Chondrocyte (in vitro differentiated cells): ENCODE data around the gene IL23R. TPM values are rescaled to one million over a fixed set of nuclear protein-coding genes. Genes with fewer than 3 reads are reported as not detected.
A peak's percentile ranks its signal among the peaks of the same experiment; 100 is the strongest.
"Not testable (repeated sequence)": the region's sequence is repeated elsewhere in the genome, so short reads cannot be mapped to it uniquely, and the experiment has no call there.

Source experiments
- DNase-seq: peaks from one replicate; pipeline ENCODE4 v3.0.0; 2021; ENCODE audit warnings: mixed read lengths, low spot score
- H3K27ac Mint-ChIP-seq: one replicate; pipeline ENCODE4 v1.8.0; 2021; ENCODE audit warnings: mild to moderate bottlenecking, moderate library complexity, mixed read lengths; ENCODE audit not compliant: unreplicated experiment
- H3K27me3 Mint-ChIP-seq: 2 replicates; pipeline ENCODE4 v1.8.0; 2021; ENCODE audit warnings: low read depth, mixed read lengths
- H3K36me3 Mint-ChIP-seq: 2 replicates; pipeline ENCODE4 v1.8.0; 2021; ENCODE audit warnings: low read depth, mixed read lengths
- H3K4me1 Mint-ChIP-seq: 2 replicates; pipeline ENCODE4 v1.8.0; 2021; ENCODE audit warnings: low read depth, mild to moderate bottlenecking, mixed read lengths
- H3K4me3 Mint-ChIP-seq: one replicate; pipeline ENCODE4 v1.8.0; 2021; ENCODE audit warnings: mild to moderate bottlenecking, moderate library complexity, mixed read lengths; ENCODE audit not compliant: unreplicated experiment
- H3K9me3 Mint-ChIP-seq: 2 replicates; pipeline ENCODE4 v1.8.0; 2021; ENCODE audit warnings: low read depth, mixed read lengths
- CTCF ChIP-seq: fragments of 200-600 bp; sonication (generic); IDR thresholded peaks from 2 replicates; pipeline ENCODE4 v1.5.0; 2021; ENCODE audit warnings: antibody characterized with exemption, mild to moderate bottlenecking, moderate library complexity
- total RNA-seq: library from RNA; stranded (reverse); gene quantifications from 3 replicates; pipeline ENCODE4 v1.2.1, GENCODE V29; 2021

The IL23R gene
- total RNA-seq, 1 donor from 2014 or later, result not detected

GRCh38 chr1:67143966-67144365, 22.3 kb upstream of the IL23R start:
- no peaks in the 10 kb centered on the region for H3K9me3 Mint-ChIP-seq
- peaks cover 2% of the 10 kb centered on the region for H3K27me3 Mint-ChIP-seq
- H3K4me1 Mint-ChIP-seq, result peaks cover 4% of the 10 kb centered on the region

GRCh38 chr1:67144696-67145095, 21.6 kb upstream of the IL23R start:
- H3K36me3 Mint-ChIP-seq, result no peaks in the 10 kb centered on the region
- H3K4me3 Mint-ChIP-seq, result no peak overlapping the region
- DNase-seq, result no peak
- no peak overlapping the region for H3K27ac Mint-ChIP-seq
- H3K4me1 Mint-ChIP-seq, result peaks cover 9% of the 10 kb centered on the region
- peaks cover 2% of the 10 kb centered on the region for H3K27me3 Mint-ChIP-seq
- peak; percentile 65 for TF ChIP-seq CTCF
- no peaks in the 10 kb centered on the region for H3K9me3 Mint-ChIP-seq

More at GRCh38 chr1:67143966-67144365, 22.3 kb upstream of the IL23R start:
- Mint-ChIP-seq H3K36me3 (no peaks in the 10 kb centered on the region), H3K4me3 (no peak overlapping the region), H3K27ac (no peak overlapping the region)
- TF ChIP-seq CTCF, result no peak
- DNase-seq, result no peak

DNA sequence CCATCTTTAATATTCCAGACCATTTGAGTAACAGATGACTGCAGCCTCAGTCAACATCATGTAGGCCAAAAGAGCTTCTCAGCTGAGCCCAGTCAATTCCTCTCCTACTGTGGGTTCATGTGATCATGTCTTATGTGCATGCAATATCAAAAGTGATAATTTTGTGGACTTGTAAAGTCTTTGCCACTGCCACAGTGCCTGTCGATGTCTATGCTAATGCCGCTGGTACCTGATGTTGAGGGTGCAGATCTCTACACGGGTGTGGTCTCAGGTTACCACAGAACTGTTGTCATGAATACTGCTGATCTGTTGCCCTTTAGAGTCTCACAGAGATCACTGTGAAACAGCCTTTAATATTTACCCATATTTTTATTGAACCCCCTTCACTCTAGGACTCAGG, 20.2 kb upstream of the IL23R start:
- peaks cover 8% of the 10 kb centered on the region for H3K27me3 Mint-ChIP-seq
- H3K9me3 Mint-ChIP-seq, result no peaks in the 10 kb centered on the region
- no peak overlapping the region for H3K4me3 Mint-ChIP-seq
- peaks cover 9% of the 10 kb centered on the region for H3K4me1 Mint-ChIP-seq
- no peak overlapping the region for H3K27ac Mint-ChIP-seq
- no peak for DNase-seq
- no peak for TF ChIP-seq CTCF
- no peaks in the 10 kb centered on the region for H3K36me3 Mint-ChIP-seq

- no peak for TF ChIP-seq CTCF
- Mint-ChIP-seq H3K4me1 (peaks cover 9% of the 10 kb centered on the region), H3K27ac (no peak overlapping the region), H3K36me3 (no peaks in the 10 kb centered on the region), H3K4me3 (no peak overlapping the region), H3K9me3 (no peaks in the 10 kb centered on the region), H3K27me3 (peaks cover 11% of the 10 kb centered on the region)
- DNase-seq, result no peak
Measured at GRCh38 chr1:67146539-67146938, 19.7 kb upstream of the IL23R start.

- H3K4me1 Mint-ChIP-seq, H3K9me3 Mint-ChIP-seq, H3K27ac Mint-ChIP-seq, DNase-seq, H3K4me3 Mint-ChIP-seq, H3K36me3 Mint-ChIP-seq: not testable (repeated sequence)
- H3K27me3 Mint-ChIP-seq, result peaks cover 24% of the 10 kb centered on the region
Measured at GRCh38 chr1:67147973-67148372, 18.3 kb upstream of the IL23R start.

GRCh38 chr1:67148516-67149178, 17.6 kb upstream of the IL23R start:
- Mint-ChIP-seq H3K4me3 (no peak overlapping the region), H3K9me3 (no peaks in the 10 kb centered on the region), H3K27ac (no peak overlapping the region), H3K36me3 (no peaks in the 10 kb centered on the region), H3K4me1 (peaks cover 9% of the 10 kb centered on the region), H3K27me3 (peaks cover 30% of the 10 kb centered on the region)
- TF ChIP-seq CTCF, result no peak
- DNase-seq, result no peak
